ENCODE measurements around the gene DAP.
A peak's percentile ranks its signal among the peaks of the same experiment; 100 is the strongest.

DAP gene

DNA sequence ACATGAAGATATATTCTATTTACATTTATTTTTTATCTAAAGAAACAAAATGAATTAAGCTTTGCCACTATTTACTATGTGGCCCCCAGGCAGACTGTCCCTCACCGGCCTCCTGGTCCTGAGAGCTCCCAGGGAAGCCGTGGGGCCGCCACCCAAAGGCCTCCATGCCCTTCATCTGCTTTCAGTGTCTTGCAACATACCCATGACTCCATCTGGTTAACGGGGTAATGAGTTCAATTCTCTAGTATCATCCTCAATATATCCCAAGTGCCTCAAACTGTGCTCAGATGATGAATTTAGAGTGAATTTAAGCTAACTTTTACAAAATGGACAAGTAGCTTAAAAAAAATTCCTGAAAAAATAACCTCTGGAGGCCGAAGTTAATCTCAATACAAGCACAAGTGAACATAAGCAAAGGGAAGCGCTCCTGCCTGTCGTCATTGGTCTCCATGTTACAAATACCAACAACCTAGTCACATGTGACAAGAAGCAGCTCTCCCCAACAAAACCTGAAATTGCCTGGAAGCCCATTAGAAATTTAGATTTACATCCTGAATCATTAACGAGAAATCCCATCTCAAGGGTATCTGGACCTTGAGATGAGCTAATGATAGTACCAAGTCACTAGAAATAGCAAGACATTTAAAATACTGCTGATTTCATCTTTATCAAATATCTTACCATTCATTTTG lies 26.1 kb downstream of the DAP start:
- H3K4ac ChIP-seq (ENCODE audit: low read depth, low read length), result no peak overlapping the region

DNA sequence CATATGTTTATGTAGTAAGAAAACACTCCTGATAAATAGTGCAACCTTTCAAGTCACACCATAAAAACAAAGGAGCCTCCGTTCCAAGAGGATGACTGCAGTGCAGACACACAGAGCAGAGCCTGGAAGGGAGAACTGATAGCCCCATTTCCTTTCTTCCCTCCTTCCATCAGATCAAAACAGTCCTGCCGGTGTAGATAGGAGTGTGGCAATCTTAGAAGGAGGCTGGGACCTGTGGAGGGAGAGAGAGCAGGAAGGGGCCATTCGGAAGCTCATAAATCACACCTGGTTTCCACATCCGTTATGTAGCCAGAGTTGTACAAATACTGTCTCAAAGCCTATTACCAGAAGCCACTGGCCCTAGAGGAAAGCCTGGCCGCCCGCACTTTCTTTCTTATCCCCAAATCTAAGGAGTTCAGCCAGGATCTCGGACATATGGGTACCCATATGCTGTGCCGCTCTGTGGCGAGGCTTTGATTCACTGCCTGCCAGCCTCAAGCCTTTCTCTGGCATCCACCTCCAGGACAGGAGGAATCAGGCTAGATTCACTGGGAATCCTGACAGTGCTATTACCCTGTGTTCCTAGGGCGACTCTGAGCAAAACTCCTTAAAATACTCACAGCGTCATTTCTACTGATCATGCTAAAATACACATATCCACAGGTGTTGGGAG lies 26.9 kb downstream of the DAP start:
- H2BK12ac ChIP-seq (ENCODE audit: low read length), result no peak overlapping the region
- no peak overlapping the region for H3K9ac ChIP-seq (ENCODE audit: low read length)
- H3K18ac ChIP-seq (ENCODE audit: low read length), result no peak overlapping the region
- peaks cover 20 to 33% of the 10 kb centered on the region in 2 experiments for H3K36me3 ChIP-seq (ENCODE audit: control insufficient read depth in 1 of 2, insufficient read depth in 2 of 2, low read length in 2 of 2)
- no peak overlapping the region for H4K12ac ChIP-seq (ENCODE audit: low read depth, low read length)
- H3K4me2 ChIP-seq (ENCODE audit: low read length), result no peak overlapping the region
- no peaks in the 10 kb centered on the region for H3K27me3 ChIP-seq (ENCODE audit: insufficient read depth, low read length)
- DNase-seq, result peak; percentile 96 to 97
- H2AFZ ChIP-seq (ENCODE audit: insufficient read depth, low read length, poor library complexity), result no peak overlapping the region
- peaks cover 1% of the 10 kb centered on the region for H3K9me3 ChIP-seq (ENCODE audit: insufficient read depth, low read depth, low read length)
- H4K91ac ChIP-seq (ENCODE audit: low read depth, low read length), result no peak overlapping the region
- no peak overlapping the region for H2BK5ac ChIP-seq (ENCODE audit: low read depth, low read length, poor library complexity)
- H4K8ac ChIP-seq (ENCODE audit: low read depth, low read length), result no peak overlapping the region
- H2AK5ac ChIP-seq (ENCODE audit: low read length), result no peak overlapping the region
- no peak overlapping the region for H3K4ac ChIP-seq (ENCODE audit: low read depth, low read length)
- H3K14ac ChIP-seq (ENCODE audit: low read length), result no peak overlapping the region
- no CpG with 5 or more reads among the region's 11 CpGs for WGBS (ENCODE audit: extremely low coverage, insufficient coverage, insufficient read length)
- H3K23ac ChIP-seq (ENCODE audit: low read length), result no peak overlapping the region
- H3K4me1 ChIP-seq (ENCODE audit: control insufficient read depth in 1 of 2, insufficient read depth in 2 of 2, low read length in 2 of 2), result peaks cover 5 to 6% of the 10 kb centered on the region in 2 experiments
- no peak overlapping the region for H3K27ac ChIP-seq (ENCODE audit: low read depth, low read length)
- peaks cover 2% of the 10 kb centered on the region for H3K79me2 ChIP-seq (ENCODE audit: control insufficient read depth, insufficient read depth, low read length, poor library complexity)
- H3K4me3 ChIP-seq (ENCODE audit: low read depth, low read length), result no peak overlapping the region
- H3K79me1 ChIP-seq (ENCODE audit: low read length), result peaks cover 4% of the 10 kb centered on the region
- H2BK120ac ChIP-seq (ENCODE audit: insufficient read depth, low read length, poor library complexity), result no peak overlapping the region

More for the DNA sequence above, 26.1 kb downstream of the DAP start:
- Histone ChIP-seq H2BK120ac (ENCODE audit: insufficient read depth, low read length, poor library complexity) (no peak overlapping the region), H2AK5ac (ENCODE audit: low read length) (no peak overlapping the region), H3K27ac (ENCODE audit: low read depth, low read length) (no peak overlapping the region), H3K36me3 (ENCODE audit: control insufficient read depth in 1 of 2, insufficient read depth in 2 of 2, low read length in 2 of 2) (peaks cover 19 to 30% of the 10 kb centered on the region in 2 experiments), H3K9me3 (ENCODE audit: insufficient read depth, low read depth, low read length) (peaks cover 1% of the 10 kb centered on the region), H4K91ac (ENCODE audit: low read depth, low read length) (no peak overlapping the region), H2BK5ac (ENCODE audit: low read depth, low read length, poor library complexity) (no peak overlapping the region), H2AFZ (ENCODE audit: insufficient read depth, low read length, poor library complexity) (no peak overlapping the region), H3K23ac (ENCODE audit: low read length) (no peak overlapping the region), H3K4me3 (ENCODE audit: low read depth, low read length) (no peak overlapping the region), H2BK12ac (ENCODE audit: low read length) (no peak overlapping the region), H3K79me2 (ENCODE audit: control insufficient read depth, insufficient read depth, low read length, poor library complexity) (peaks cover 2% of the 10 kb centered on the region), H3K4me2 (ENCODE audit: low read length) (no peak overlapping the region), H3K9ac (ENCODE audit: low read length) (no peak overlapping the region), H4K12ac (ENCODE audit: low read depth, low read length) (no peak overlapping the region), H3K18ac (ENCODE audit: low read length) (no peak overlapping the region), H3K14ac (ENCODE audit: low read length) (no peak overlapping the region), H3K27me3 (ENCODE audit: insufficient read depth, low read length) (no peaks in the 10 kb centered on the region), H3K4me1 (ENCODE audit: control insufficient read depth in 1 of 2, insufficient read depth in 2 of 2, low read length in 2 of 2) (peaks cover 5 to 8% of the 10 kb centered on the region in 2 experiments), H3K79me1 (ENCODE audit: low read length) (peaks cover 4% of the 10 kb centered on the region), H4K8ac (ENCODE audit: low read depth, low read length) (no peak overlapping the region)
- WGBS (ENCODE audit: extremely low coverage, insufficient coverage, insufficient read length), result no CpG with 5 or more reads among the region's 8 CpGs
- DNase-seq, result peak in 1 of 2 donors; percentile 20

DNA sequence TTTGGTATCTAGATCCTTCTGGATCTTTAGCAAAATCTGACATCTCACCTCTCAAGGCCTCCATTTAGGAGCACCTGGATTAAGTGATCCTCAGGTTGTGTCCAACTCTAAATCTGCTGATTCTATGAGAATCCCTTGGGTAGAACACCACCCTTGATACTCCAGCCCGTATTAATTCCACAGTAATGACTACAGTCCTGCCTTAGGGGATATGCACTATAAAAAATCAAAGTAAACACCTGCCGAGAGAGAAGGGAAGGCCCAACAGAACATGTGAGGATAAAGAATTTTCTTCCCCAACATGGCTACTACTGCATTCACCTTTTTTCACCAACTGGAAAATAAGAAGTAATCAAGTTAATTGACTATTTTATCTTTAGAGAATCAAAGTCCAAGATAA lies 27.6 kb downstream of the DAP start:
- no peak overlapping the region for H4K12ac ChIP-seq (ENCODE audit: low read depth, low read length)
- H2AK5ac ChIP-seq (ENCODE audit: low read length), result no peak overlapping the region

GRCh38 chr5:10731913-10732312 lies 29.1 kb downstream of the DAP start:
- H4K91ac ChIP-seq (ENCODE audit: low read depth, low read length), result no peak overlapping the region
- no peak overlapping the region for H3K4me2 ChIP-seq (ENCODE audit: low read length)
- H3K79me1 ChIP-seq (ENCODE audit: low read length), result peaks cover 2% of the 10 kb centered on the region
- no peaks in the 10 kb centered on the region for H3K9me3 ChIP-seq (ENCODE audit: insufficient read depth, low read depth, low read length)
- H2AK5ac ChIP-seq (ENCODE audit: low read length), result no peak overlapping the region
- H4K12ac ChIP-seq (ENCODE audit: low read depth, low read length), result no peak overlapping the region
- no peak overlapping the region for H3K4me3 ChIP-seq (ENCODE audit: low read depth, low read length)
- H2AFZ ChIP-seq (ENCODE audit: insufficient read depth, low read length, poor library complexity), result no peak overlapping the region
- H2BK12ac ChIP-seq (ENCODE audit: low read length), result no peak overlapping the region
- peaks cover 2 to 5% of the 10 kb centered on the region in 2 experiments for H3K4me1 ChIP-seq (ENCODE audit: control insufficient read depth in 1 of 2, insufficient read depth in 2 of 2, low read length in 2 of 2)
- no peaks in the 10 kb centered on the region for H3K27me3 ChIP-seq (ENCODE audit: insufficient read depth, low read length)
- H3K4ac ChIP-seq (ENCODE audit: low read depth, low read length), result no peak overlapping the region
- peaks cover 21 to 33% of the 10 kb centered on the region in 2 experiments for H3K36me3 ChIP-seq (ENCODE audit: control insufficient read depth in 1 of 2, insufficient read depth in 2 of 2, low read length in 2 of 2)
- no peak overlapping the region for H3K23ac ChIP-seq (ENCODE audit: low read length)
- H3K27ac ChIP-seq (ENCODE audit: low read depth, low read length), result no peak overlapping the region
- H3K18ac ChIP-seq (ENCODE audit: low read length), result no peak overlapping the region
- H2BK5ac ChIP-seq (ENCODE audit: low read depth, low read length, poor library complexity), result no peak overlapping the region
- WGBS (ENCODE audit: extremely low coverage, insufficient coverage, insufficient read length), result no CpG with 5 or more reads among the region's 1 CpG
- H2BK120ac ChIP-seq (ENCODE audit: insufficient read depth, low read length, poor library complexity), result no peak overlapping the region
- H3K79me2 ChIP-seq (ENCODE audit: control insufficient read depth, insufficient read depth, low read length, poor library complexity), result no peaks in the 10 kb centered on the region
- no peak overlapping the region for H4K8ac ChIP-seq (ENCODE audit: low read depth, low read length)
- no peak overlapping the region for H3K14ac ChIP-seq (ENCODE audit: low read length)
- DNase-seq, result no peak
- no peak overlapping the region for H3K9ac ChIP-seq (ENCODE audit: low read length)

More for the DNA sequence above, 27.6 kb downstream of the DAP start:
- Histone ChIP-seq H3K9ac (ENCODE audit: low read length) (no peak overlapping the region), H3K4me1 (ENCODE audit: control insufficient read depth in 1 of 2, insufficient read depth in 2 of 2, low read length in 2 of 2) (peaks cover 5 to 6% of the 10 kb centered on the region in 2 experiments), H3K4me2 (ENCODE audit: low read length) (no peak overlapping the region), H3K36me3 (ENCODE audit: control insufficient read depth in 1 of 2, insufficient read depth in 2 of 2, low read length in 2 of 2) (peaks cover 20 to 33% of the 10 kb centered on the region in 2 experiments), H4K91ac (ENCODE audit: low read depth, low read length) (no peak overlapping the region), H3K23ac (ENCODE audit: low read length) (no peak overlapping the region), H3K4me3 (ENCODE audit: low read depth, low read length) (no peak overlapping the region), H4K8ac (ENCODE audit: low read depth, low read length) (no peak overlapping the region), H3K9me3 (ENCODE audit: insufficient read depth, low read depth, low read length) (no peaks in the 10 kb centered on the region), H2BK5ac (ENCODE audit: low read depth, low read length, poor library complexity) (no peak overlapping the region), H3K27ac (ENCODE audit: low read depth, low read length) (no peak overlapping the region), H3K79me1 (ENCODE audit: low read length) (peaks cover 4% of the 10 kb centered on the region), H2AFZ (ENCODE audit: insufficient read depth, low read length, poor library complexity) (no peak overlapping the region), H3K27me3 (ENCODE audit: insufficient read depth, low read length) (no peaks in the 10 kb centered on the region), H2BK12ac (ENCODE audit: low read length) (no peak overlapping the region), H3K14ac (ENCODE audit: low read length) (no peak overlapping the region), H3K4ac (ENCODE audit: low read depth, low read length) (no peak overlapping the region), H3K18ac (ENCODE audit: low read length) (no peak overlapping the region), H2BK120ac (ENCODE audit: insufficient read depth, low read length, poor library complexity) (no peak overlapping the region), H3K79me2 (ENCODE audit: control insufficient read depth, insufficient read depth, low read length, poor library complexity) (peaks cover 2% of the 10 kb centered on the region)
- DNase-seq, result peak; percentile 20 to 64
- WGBS (ENCODE audit: extremely low coverage, insufficient coverage, insufficient read length), result no CpG with 5 or more reads among the region's 2 CpGs

Measured in trophoblast cell (in vitro differentiated cells and primary cell).